Activated CD4-positive, alpha-beta T cell treated with anti-CD3 and anti-CD28 coated beads, Interleukin-2, amount 10 ng/mL, durations not matched to agents 24 days and 14 days (primary cell): ENCODE results near the gene CMKLR1. TPM values are rescaled to one million over a fixed set of nuclear protein-coding genes. Genes with fewer than 3 reads are reported as not detected.

ENCODE experiments used
- DNase-seq: peaks from one replicate; pipeline ENCODE4 v3.0.0; 2022
- H3K27ac Mint-ChIP-seq: one replicate; pipeline ENCODE4 v1.8.0; 2022; ENCODE audit warnings: mild to moderate bottlenecking, mixed read lengths
- H3K27me3 Mint-ChIP-seq: one replicate; pipeline ENCODE4 v1.8.0; 2022; ENCODE audit warnings: mixed read lengths
- H3K36me3 Mint-ChIP-seq: one replicate; pipeline ENCODE4 v1.8.0; 2022; ENCODE audit warnings: low read depth, mild to moderate bottlenecking, mixed read lengths
- H3K4me1 Mint-ChIP-seq: one replicate; pipeline ENCODE4 v1.8.0; 2021; ENCODE audit warnings: mixed read lengths
- H3K4me3 Mint-ChIP-seq: one replicate; pipeline ENCODE4 v1.8.0; 2022; ENCODE audit warnings: mild to moderate bottlenecking, moderate library complexity, mixed read lengths
- H3K9me3 Mint-ChIP-seq: one replicate; pipeline ENCODE4 v1.8.0; 2021; ENCODE audit warnings: mixed read lengths
- intact Hi-C: fragments of 100-400 bp; cut with micrococcal nuclease; formaldehyde crosslinking; loops from one replicate; pipeline ENCODE4 v1.15.1; 2023
- total RNA-seq: library from RNA; stranded (reverse); gene quantifications from 2 replicates; pipeline ENCODE4 v1.2.3, GENCODE V29; 2022

The CMKLR1 gene
- total RNA-seq, 1 donor from 2014 or later: not detected

GRCh38 chr12:108335349-108336119 lies 3.6 kb downstream of the CMKLR1 start:
- peaks cover 27% of the 10 kb centered on the region for H3K27me3 Mint-ChIP-seq
- no peak overlapping the region for H3K27ac Mint-ChIP-seq
- DNase-seq: no peak
- peaks cover 7% of the 10 kb centered on the region for H3K4me1 Mint-ChIP-seq
- H3K36me3 Mint-ChIP-seq: no peaks in the 10 kb centered on the region
- no peak overlapping the region for H3K4me3 Mint-ChIP-seq
- intact Hi-C loops: no loop called here
- H3K9me3 Mint-ChIP-seq: no peaks in the 10 kb centered on the region

DNA sequence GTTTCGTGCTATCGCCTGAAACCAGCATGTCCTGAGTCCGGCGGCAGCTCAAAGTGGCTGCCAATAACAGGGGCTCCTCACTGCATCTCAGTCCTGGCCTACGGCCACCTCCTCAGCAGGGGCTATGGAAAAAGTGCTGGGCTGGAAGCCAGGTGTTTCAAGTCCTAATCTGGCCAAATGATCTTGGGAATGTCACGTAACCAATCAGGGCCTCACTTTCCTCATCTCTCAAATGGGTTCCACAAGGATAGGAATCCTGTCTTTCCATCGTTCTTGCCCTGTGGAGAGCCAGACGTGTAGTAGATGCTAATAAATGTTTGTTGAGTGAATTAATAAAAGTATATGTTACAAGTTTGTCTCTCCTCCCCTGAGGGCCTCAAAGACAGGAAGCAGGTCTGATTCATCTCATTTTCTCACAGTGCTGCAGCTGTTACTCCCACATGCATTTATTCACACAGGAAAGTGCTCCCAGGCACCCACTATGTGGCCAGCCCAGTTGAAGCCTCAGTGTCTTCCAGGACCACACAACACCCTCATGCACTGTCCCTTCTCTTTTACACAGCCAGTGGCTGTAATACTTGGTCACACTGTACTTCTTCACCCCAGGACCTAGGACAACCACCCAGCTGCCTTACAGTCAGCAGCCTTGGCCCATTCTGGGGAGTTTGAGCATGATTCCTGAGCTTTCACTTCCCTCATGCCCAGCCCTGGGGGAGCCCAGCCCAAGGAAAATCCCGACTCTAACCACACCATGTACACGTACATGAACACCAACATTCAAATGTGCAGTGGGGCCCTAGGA lies 5.0 kb downstream of the CMKLR1 start:
- no peak overlapping the region for H3K4me3 Mint-ChIP-seq
- no peak overlapping the region for H3K27ac Mint-ChIP-seq
- peaks cover 19% of the 10 kb centered on the region for H3K27me3 Mint-ChIP-seq
- intact Hi-C loops: no loop called here
- no peaks in the 10 kb centered on the region for H3K36me3 Mint-ChIP-seq
- peaks cover 7% of the 10 kb centered on the region for H3K4me1 Mint-ChIP-seq
- no peaks in the 10 kb centered on the region for H3K9me3 Mint-ChIP-seq
- DNase-seq: no peak

DNA sequence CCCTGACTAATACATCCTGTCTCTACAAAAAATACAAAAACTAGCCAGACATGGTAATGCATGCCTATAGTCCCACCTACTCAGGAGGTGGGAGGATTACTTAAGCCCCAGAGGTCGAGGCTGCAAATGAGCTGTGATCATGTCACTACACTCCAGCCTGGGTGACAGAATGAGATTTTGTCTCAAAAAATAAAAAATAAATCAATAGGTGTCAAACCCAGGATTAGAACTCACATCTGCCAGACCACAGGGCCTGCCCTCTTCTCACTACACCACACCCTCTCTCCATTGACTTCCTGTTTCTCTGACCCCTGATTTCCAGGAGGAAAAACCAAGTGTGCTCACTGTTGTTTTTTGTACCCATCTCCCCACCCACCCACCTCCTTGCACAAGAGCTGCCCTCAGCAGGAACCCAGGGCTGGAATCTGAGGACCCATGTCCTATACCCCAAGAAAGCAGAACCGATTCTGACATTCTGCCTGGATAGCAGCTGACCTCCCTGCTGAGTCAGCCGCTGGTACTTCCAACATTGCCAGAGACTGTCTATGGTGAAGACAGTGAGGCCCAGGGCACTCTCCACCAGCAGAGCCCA lies 6.2 kb downstream of the CMKLR1 start:
- Mint-ChIP-seq H3K27me3 (peaks cover 9% of the 10 kb centered on the region), H3K27ac (no peak overlapping the region), H3K9me3 (no peaks in the 10 kb centered on the region), H3K36me3 (no peaks in the 10 kb centered on the region), H3K4me3 (no peak overlapping the region), H3K4me1 (peaks cover 7% of the 10 kb centered on the region)
- no peak for DNase-seq
- intact Hi-C loops: no loop called here

GRCh38 chr12:108328420-108328819 lies 10.7 kb downstream of the CMKLR1 start:
- intact Hi-C loops: no loop called here
- Mint-ChIP-seq H3K4me3 (no peak overlapping the region), H3K4me1 (no peaks in the 10 kb centered on the region), H3K9me3 (no peaks in the 10 kb centered on the region), H3K27ac (no peak overlapping the region), H3K36me3 (no peaks in the 10 kb centered on the region), H3K27me3 (peaks cover 1% of the 10 kb centered on the region)
- DNase-seq: no peak

- no peaks in the 10 kb centered on the region for H3K4me1 Mint-ChIP-seq
- peaks cover 1% of the 10 kb centered on the region for H3K27me3 Mint-ChIP-seq
- no peak overlapping the region for H3K4me3 Mint-ChIP-seq
- H3K36me3 Mint-ChIP-seq: no peaks in the 10 kb centered on the region
- no peaks in the 10 kb centered on the region for H3K9me3 Mint-ChIP-seq
- intact Hi-C loops: no loop called here
- H3K27ac Mint-ChIP-seq: no peak overlapping the region
- no peak for DNase-seq
These were observed 11.3 kb downstream of the CMKLR1 start for GRCh38 chr12:108327621-108328344.

DNA sequence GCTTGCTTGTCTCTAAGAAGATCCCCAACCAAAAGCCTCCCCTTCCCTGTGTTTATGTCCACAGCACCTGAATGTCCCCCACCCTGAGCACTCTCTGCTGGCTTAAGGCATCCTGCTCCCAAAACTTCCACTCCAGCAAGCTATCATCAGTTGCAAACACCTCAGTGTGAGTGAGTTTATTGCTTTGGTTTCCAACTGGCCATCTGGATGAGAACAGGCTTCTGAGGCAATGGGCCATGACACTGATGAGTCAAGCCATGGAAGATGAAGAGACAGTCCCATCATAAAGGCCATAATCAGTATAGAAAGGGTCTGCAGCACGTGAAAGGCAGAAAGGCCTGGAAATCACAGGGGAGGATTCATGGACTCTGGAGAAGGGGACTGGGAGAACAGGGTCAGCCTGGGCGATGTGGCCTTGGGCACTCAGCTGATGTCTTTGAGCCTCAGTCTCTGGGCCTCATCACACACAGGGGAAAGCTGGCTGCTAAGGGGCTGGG lies 12.8 kb downstream of the CMKLR1 start:
- Mint-ChIP-seq H3K9me3 (no peaks in the 10 kb centered on the region), H3K36me3 (no peaks in the 10 kb centered on the region), H3K4me1 (no peaks in the 10 kb centered on the region), H3K27me3 (peaks cover 3% of the 10 kb centered on the region), H3K4me3 (no peak overlapping the region), H3K27ac (no peak overlapping the region)
- intact Hi-C loops: no loop called here
- DNase-seq: no peak

GRCh38 chr12:108325549-108325948 lies 13.6 kb downstream of the CMKLR1 start:
- Mint-ChIP-seq H3K27ac (no peak overlapping the region), H3K9me3 (no peaks in the 10 kb centered on the region), H3K4me3 (no peak overlapping the region), H3K4me1 (no peaks in the 10 kb centered on the region), H3K36me3 (no peaks in the 10 kb centered on the region), H3K27me3 (peaks cover 1% of the 10 kb centered on the region)
- no peak for DNase-seq
- intact Hi-C loops: no loop called here

DNA sequence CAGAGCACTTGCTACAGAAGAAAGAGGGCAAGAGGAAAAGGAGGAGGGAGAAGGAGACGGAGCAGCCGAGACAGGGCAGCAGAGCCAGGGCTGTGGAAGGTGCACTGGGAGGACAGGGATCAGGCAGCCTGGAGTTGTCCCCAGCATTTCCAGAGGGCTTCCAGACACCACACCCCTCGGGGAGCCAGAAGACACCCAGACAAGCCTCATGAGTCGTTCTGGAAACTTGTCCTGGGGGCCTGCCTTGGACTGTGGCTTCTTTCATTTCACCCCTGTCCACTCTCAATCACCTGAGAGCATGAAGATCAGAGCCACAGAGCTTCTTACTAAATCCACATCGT lies 14.1 kb downstream of the CMKLR1 start:
- Mint-ChIP-seq H3K36me3 (no peaks in the 10 kb centered on the region), H3K4me3 (no peak overlapping the region), H3K27me3 (peaks cover 1% of the 10 kb centered on the region), H3K4me1 (no peaks in the 10 kb centered on the region), H3K9me3 (no peaks in the 10 kb centered on the region), H3K27ac (no peak overlapping the region)
- intact Hi-C loops: no loop called here
- DNase-seq: no peak

- no peaks in the 10 kb centered on the region for H3K4me1 Mint-ChIP-seq
- H3K4me3 Mint-ChIP-seq: no peak overlapping the region
- intact Hi-C loops: no loop called here
- H3K27me3 Mint-ChIP-seq: peaks cover 1% of the 10 kb centered on the region
- no peak for DNase-seq
- no peaks in the 10 kb centered on the region for H3K9me3 Mint-ChIP-seq
- H3K36me3 Mint-ChIP-seq: no peaks in the 10 kb centered on the region
- H3K27ac Mint-ChIP-seq: no peak overlapping the region
These were observed 14.6 kb downstream of the CMKLR1 start for GRCh38 chr12:108324351-108325017.

DNA sequence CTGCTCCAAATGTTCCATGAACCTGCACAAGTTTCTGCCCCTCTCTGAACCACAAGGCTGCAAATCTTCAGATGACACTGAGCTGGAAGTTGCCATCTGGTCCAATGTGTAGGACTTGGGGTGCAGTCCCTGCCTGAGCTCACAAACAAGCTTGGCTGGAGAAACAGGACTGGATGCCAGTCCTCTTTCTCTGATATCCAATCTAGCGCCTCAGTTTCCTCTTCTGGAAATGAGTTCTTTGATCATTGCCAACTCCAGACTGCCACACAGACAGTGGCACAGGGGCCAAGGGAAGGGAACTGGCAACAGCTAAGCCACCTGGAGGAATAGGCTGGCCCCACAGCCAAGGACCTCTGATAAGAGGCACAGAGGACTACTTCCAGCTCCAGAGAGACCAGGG lies 15.5 kb downstream of the CMKLR1 start:
- Mint-ChIP-seq H3K4me3 (no peak overlapping the region), H3K4me1 (no peaks in the 10 kb centered on the region), H3K27me3 (peaks cover 1% of the 10 kb centered on the region), H3K9me3 (no peaks in the 10 kb centered on the region), H3K27ac (no peak overlapping the region), H3K36me3 (no peaks in the 10 kb centered on the region)
- intact Hi-C loops: no loop called here
- no peak for DNase-seq

- Mint-ChIP-seq H3K36me3 (no peaks in the 10 kb centered on the region), H3K4me3 (no peak overlapping the region), H3K4me1 (no peaks in the 10 kb centered on the region), H3K9me3 (no peaks in the 10 kb centered on the region), H3K27me3 (peaks cover 1% of the 10 kb centered on the region), H3K27ac (no peak overlapping the region)
- intact Hi-C loops: no loop called here
- DNase-seq: no peak
These were observed 16.1 kb downstream of the CMKLR1 start for GRCh38 chr12:108322998-108323397.

DNA sequence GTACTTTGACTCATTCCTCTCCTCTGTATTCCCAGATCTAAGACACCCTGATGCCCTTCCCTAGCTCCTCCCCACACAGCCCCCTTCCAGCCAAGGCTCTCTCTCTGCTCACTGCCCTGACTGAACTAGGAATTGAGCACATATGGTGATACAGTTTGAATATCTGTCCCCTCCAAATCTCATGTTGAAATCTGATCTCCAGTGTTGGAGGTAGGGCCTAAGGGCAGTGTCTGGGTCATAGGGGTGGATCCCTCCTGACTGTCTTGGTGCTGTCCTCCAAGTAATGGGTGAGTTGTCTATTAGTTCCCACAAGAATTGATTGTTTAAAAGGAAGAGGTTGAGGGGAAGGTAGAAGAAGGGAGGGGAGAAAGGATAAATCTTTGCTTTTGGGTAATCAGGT lies 17.4 kb downstream of the CMKLR1 start:
- H3K4me3 Mint-ChIP-seq: no peak overlapping the region

GRCh38 chr12:108320507-108321293 lies 18.4 kb downstream of the CMKLR1 start:
- no peak for DNase-seq
- intact Hi-C loops: no loop called here
- H3K9me3 Mint-ChIP-seq: no peaks in the 10 kb centered on the region
- peaks cover 2% of the 10 kb centered on the region for H3K4me1 Mint-ChIP-seq
- no peak overlapping the region for H3K4me3 Mint-ChIP-seq
- no peaks in the 10 kb centered on the region for H3K36me3 Mint-ChIP-seq
- peaks cover 6% of the 10 kb centered on the region for H3K27me3 Mint-ChIP-seq
- H3K27ac Mint-ChIP-seq: no peak overlapping the region

More for the DNA sequence above, 17.4 kb downstream of the CMKLR1 start:
- H3K4me1 Mint-ChIP-seq: no peaks in the 10 kb centered on the region
- H3K27ac Mint-ChIP-seq: no peak overlapping the region
- no peaks in the 10 kb centered on the region for H3K9me3 Mint-ChIP-seq
- peaks cover 3% of the 10 kb centered on the region for H3K27me3 Mint-ChIP-seq
- intact Hi-C loops: no loop called here
- no peak for DNase-seq
- no peaks in the 10 kb centered on the region for H3K36me3 Mint-ChIP-seq
